Small intestine (tissue), 7 donors: ENCODE results near the gene DCDC2C. TPM values are rescaled to one million over a fixed set of nuclear protein-coding genes. Genes with fewer than 3 reads are reported as not detected.

Source experiments
- DNase-seq, 2 donors: peaks; one replicate each; pipeline versions ENCODE4 v3.0.0 to v3.0.0-alpha.2; 2013
- FAIRE-seq: peaks from 2 replicates; lab custom pipeline; 2012; peaks lifted over from hg19 to GRCh38; lab: Jason Lieb, UNC
- H3K27ac ChIP-seq, 3 donors: one replicate each; pipeline ENCODE4 v1.5.1; 2013; ENCODE audit warnings: low read length in 2 of 3, mild to moderate bottlenecking in 2 of 3, control low read depth in 1 of 3, inconsistent platforms in 1 of 3, low read depth in 1 of 3, moderate library complexity in 1 of 3
- H3K27me3 ChIP-seq, 3 donors: one replicate each; pipeline ENCODE4 v1.6.1; 2013; ENCODE audit warnings: low read length in 3 of 3, inconsistent platforms in 1 of 3; ENCODE audit not compliant: control insufficient read depth in 3 of 3, insufficient read depth in 3 of 3
- H3K36me3 ChIP-seq, 3 donors: one replicate each; pipeline ENCODE4 v1.6.1; 2013; ENCODE audit warnings: low read length in 3 of 3, inconsistent platforms in 1 of 3, low read depth in 1 of 3, mild to moderate bottlenecking in 1 of 3, moderate library complexity in 1 of 3; ENCODE audit not compliant: control insufficient read depth in 3 of 3, insufficient read depth in 2 of 3
- H3K4me1 ChIP-seq, 3 donors: one replicate each; pipeline ENCODE4 v1.6.1; 2013; ENCODE audit warnings: low read length in 2 of 3, inconsistent platforms in 1 of 3, low read depth in 1 of 3, mild to moderate bottlenecking in 1 of 3, moderate library complexity in 1 of 3; ENCODE audit not compliant: control insufficient read depth in 3 of 3, insufficient read depth in 2 of 3
- H3K4me3 ChIP-seq, 3 donors: one replicate each; pipeline ENCODE4 v1.5.1; 2013; ENCODE audit warnings: low read length in 3 of 3, control low read depth in 1 of 3, inconsistent platforms in 1 of 3, low read depth in 1 of 3, mild to moderate bottlenecking in 1 of 3, moderate library complexity in 1 of 3
- H3K9me3 ChIP-seq, 2 donors: one replicate each; pipeline ENCODE4 v1.6.1; 2013; ENCODE audit warnings: low read depth in 1 of 2, low read length in 1 of 2; ENCODE audit not compliant: control insufficient read depth in 2 of 2, insufficient read depth in 1 of 2
- WGBS, 3 donors: extraction: QIAGEN DNeasy Blood & Tissue Kit; methylation state at CpG; one replicate each; pipeline ENCODE4 v1.1.7; 2013; 5-methylcytosine and 5-hydroxymethylcytosine counted together
- polyA plus RNA-seq, 4 donors: library from polyadenylated mRNA; stranded (reverse) in 3 of 4; unstranded in 1 of 4; fragments of 200-250 nt in 3 of 4; fragments of 120-200 nt in 1 of 4; gene quantifications; one replicate each; pipeline versions ENCODE4 v1.2.1 to v1.2.3, GENCODE V29; 2013
- donor health status: healthy with polysubstance abuse.
- donor health status: control.
- donor health status: control.
- donor health status: Bipolar disorder and iron deficiency.
- donor health status: healthy.

DCDC2C gene
- polyA plus RNA-seq, 4 donors = not detected

- Histone ChIP-seq H3K36me3 (no peaks in the 10 kb centered on the region), H3K27ac (no peak overlapping the region), H3K4me1 (no peaks in the 10 kb centered on the region), H3K27me3 (no peaks in the 10 kb centered on the region), H3K4me3 (no peak overlapping the region), H3K9me3 (no peaks in the 10 kb centered on the region)
- 79 to 86% (median 81%) methylated on average over 7 of the region's 7 CpGs for WGBS, 3 donors
- FAIRE-seq (no peak), DNase-seq (no peak)
Observed at GRCh38 chr2:3749201-3749600, 45.8 kb downstream of the DCDC2C start.

- 76 to 92% (median 86%) methylated on average over 7 of the region's 7 CpGs for WGBS, 3 donors
Observed at GRCh38 chr2:3751251-3751650, 47.9 kb downstream of the DCDC2C start.

GRCh38 chr2:3751806-3752205, 48.4 kb downstream of the DCDC2C start:
- FAIRE-seq = no peak
- Histone ChIP-seq H3K4me1 (no peaks in the 10 kb centered on the region), H3K27ac (no peak overlapping the region), H3K4me3 (no peak overlapping the region), H3K27me3 (no peaks in the 10 kb centered on the region), H3K9me3 (no peaks in the 10 kb centered on the region), H3K36me3 (no peaks in the 10 kb centered on the region)
- no peak for DNase-seq
- 62 to 76% (median 65%) methylated on average over 5 of the region's 5 CpGs for WGBS, 3 donors

More at GRCh38 chr2:3751251-3751650, 47.9 kb downstream of the DCDC2C start:
- H3K4me1 ChIP-seq = no peaks in the 10 kb centered on the region
- no peaks in the 10 kb centered on the region for H3K36me3 ChIP-seq
- H3K9me3 ChIP-seq = no peaks in the 10 kb centered on the region
- no peaks in the 10 kb centered on the region for H3K27me3 ChIP-seq
- no peak overlapping the region for H3K4me3 ChIP-seq
- no peak for DNase-seq
- no peak overlapping the region for H3K27ac ChIP-seq
- no peak for FAIRE-seq

GRCh38 chr2:3752376-3752775, 49.0 kb downstream of the DCDC2C start:
- Histone ChIP-seq H3K9me3 (no peaks in the 10 kb centered on the region), H3K4me3 (no peak overlapping the region), H3K27me3 (no peaks in the 10 kb centered on the region), H3K36me3 (no peaks in the 10 kb centered on the region), H3K27ac (no peak overlapping the region), H3K4me1 (no peaks in the 10 kb centered on the region)
- 91 to 97% (median 92%) methylated on average over 6 of the region's 6 CpGs for WGBS, 3 donors
- FAIRE-seq (no peak), DNase-seq (no peak)

- 69 to 88% (median 77%) methylated on average over 8 of the region's 8 CpGs for WGBS, 3 donors
- Histone ChIP-seq H3K27ac (no peak overlapping the region), H3K4me3 (no peak overlapping the region), H3K4me1 (no peaks in the 10 kb centered on the region), H3K36me3 (no peaks in the 10 kb centered on the region), H3K27me3 (no peaks in the 10 kb centered on the region), H3K9me3 (no peaks in the 10 kb centered on the region)
- FAIRE-seq (no peak), DNase-seq (no peak)
Observed at GRCh38 chr2:3753561-3753960, 50.2 kb downstream of the DCDC2C start.

- Histone ChIP-seq H3K27me3 (no peaks in the 10 kb centered on the region), H3K36me3 (no peaks in the 10 kb centered on the region), H3K9me3 (no peaks in the 10 kb centered on the region), H3K4me3 (no peak overlapping the region), H3K27ac (no peak overlapping the region), H3K4me1 (no peaks in the 10 kb centered on the region)
- FAIRE-seq = no peak
- DNase-seq = no peak
- WGBS, 3 donors = 34 to 48% (median 45%) methylated on average over 5 of the region's 5 CpGs
Observed at GRCh38 chr2:3754280-3754679, 50.9 kb downstream of the DCDC2C start.

- Histone ChIP-seq H3K27me3 (no peaks in the 10 kb centered on the region), H3K27ac (no peak overlapping the region), H3K4me1 (no peaks in the 10 kb centered on the region), H3K36me3 (no peaks in the 10 kb centered on the region), H3K9me3 (no peaks in the 10 kb centered on the region), H3K4me3 (no peak overlapping the region)
- 87 to 89% (median 88%) methylated on average over 3 of the region's 3 CpGs for WGBS, 3 donors
- DNase-seq = no peak
- no peak for FAIRE-seq
Observed at GRCh38 chr2:3754795-3755194, 51.4 kb downstream of the DCDC2C start.

- Histone ChIP-seq H3K4me3 (no peak overlapping the region), H3K27ac (no peak overlapping the region), H3K9me3 (no peaks in the 10 kb centered on the region), H3K4me1 (no peaks in the 10 kb centered on the region), H3K36me3 (no peaks in the 10 kb centered on the region), H3K27me3 (no peaks in the 10 kb centered on the region)
- DNase-seq (no peak), FAIRE-seq (no peak)
- 87 to 93% (median 88%) methylated on average over 3 of the region's 3 CpGs for WGBS, 3 donors
Observed at GRCh38 chr2:3755277-3755676, 51.9 kb downstream of the DCDC2C start.

- no peak overlapping the region for H3K4me3 ChIP-seq
- H3K9me3 ChIP-seq = no peaks in the 10 kb centered on the region
- H3K4me1 ChIP-seq = no peaks in the 10 kb centered on the region
- WGBS, 3 donors = 20 to 56% (median 38%) methylated on average over 8 of the region's 8 CpGs
- DNase-seq (no peak), FAIRE-seq (no peak)
- no peaks in the 10 kb centered on the region for H3K36me3 ChIP-seq
- no peaks in the 10 kb centered on the region for H3K27me3 ChIP-seq
- no peak overlapping the region for H3K27ac ChIP-seq
Observed at GRCh38 chr2:3756306-3756705, 52.9 kb downstream of the DCDC2C start.
